Activated T-cell treated with anti-CD3 and anti-CD28 coated beads, Interleukin-2, amount 50 U/mL, for 4 hours (primary cell): Measurements from ENCODE around the gene TNFAIP8L2. TPM values are rescaled to one million over a fixed set of nuclear protein-coding genes. Genes with fewer than 3 reads are reported as not detected.
A peak's percentile ranks its signal among the peaks of the same experiment; 100 is the strongest.

Source experiments
- ATAC-seq, 2 donors: fragments of 200-7000 bp; cut with Tn5 transposase; one replicate each; pipeline ENCODE4 v1.10.0; 2021
- DNase-seq: peaks from one replicate; pipeline ENCODE4 v3.0.0-alpha.2; 2020
- H3K27me3 Mint-ChIP-seq: one replicate; pipeline ENCODE4 v1.8.0; 2021; ENCODE audit warnings: low read depth, mixed read lengths
- H3K36me3 Mint-ChIP-seq: one replicate; pipeline ENCODE4 v1.8.0; 2022; ENCODE audit warnings: mixed read lengths; ENCODE audit not compliant: insufficient read depth
- H3K4me1 Mint-ChIP-seq: one replicate; pipeline ENCODE4 v1.8.0; 2021; ENCODE audit warnings: low read depth, mixed read lengths
- H3K4me3 Mint-ChIP-seq: one replicate; pipeline ENCODE4 v1.8.0; 2021; ENCODE audit warnings: mild to moderate bottlenecking, moderate library complexity, mixed read lengths
- H3K9me3 Mint-ChIP-seq: one replicate; pipeline ENCODE4 v1.8.0; 2021; ENCODE audit warnings: mixed read lengths
- total RNA-seq, 3 donors: library from RNA; stranded (reverse); gene quantifications; one replicate each; pipeline ENCODE4 v1.2.1, GENCODE V29; 2021

Gene TNFAIP8L2
- total RNA-seq, 3 donors from 2014 or later = 15.8 to 18.3 (median 18.2) TPM

DNA sequence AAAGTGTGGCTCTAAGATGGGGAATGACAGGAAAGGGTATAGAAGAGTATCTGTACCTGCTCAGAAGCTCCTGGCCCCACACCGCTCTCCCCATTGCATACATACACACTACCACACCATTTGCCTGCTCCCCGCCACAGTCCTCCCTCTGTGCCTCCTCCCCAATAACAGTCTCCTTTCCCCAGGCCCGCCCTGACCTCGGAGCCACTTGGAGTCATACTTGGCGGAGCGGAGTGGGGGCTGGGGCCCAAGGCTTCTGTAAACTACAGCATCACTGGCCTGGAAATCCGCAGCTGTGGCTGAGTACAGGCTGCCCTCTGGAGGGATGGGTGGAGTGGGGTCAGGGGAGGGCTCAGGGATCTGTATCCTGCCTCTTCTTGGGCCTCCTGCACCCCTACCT lies 18.7 kb upstream of the TNFAIP8L2 start:
- no peaks in the 10 kb centered on the region for H3K9me3 Mint-ChIP-seq
- H3K36me3 Mint-ChIP-seq = no peaks in the 10 kb centered on the region
- DNase-seq (no peak), ATAC-seq (no peak)
- no peaks in the 10 kb centered on the region for H3K4me1 Mint-ChIP-seq
- no peaks in the 10 kb centered on the region for H3K27me3 Mint-ChIP-seq
- H3K4me3 Mint-ChIP-seq = no peak overlapping the region

DNA sequence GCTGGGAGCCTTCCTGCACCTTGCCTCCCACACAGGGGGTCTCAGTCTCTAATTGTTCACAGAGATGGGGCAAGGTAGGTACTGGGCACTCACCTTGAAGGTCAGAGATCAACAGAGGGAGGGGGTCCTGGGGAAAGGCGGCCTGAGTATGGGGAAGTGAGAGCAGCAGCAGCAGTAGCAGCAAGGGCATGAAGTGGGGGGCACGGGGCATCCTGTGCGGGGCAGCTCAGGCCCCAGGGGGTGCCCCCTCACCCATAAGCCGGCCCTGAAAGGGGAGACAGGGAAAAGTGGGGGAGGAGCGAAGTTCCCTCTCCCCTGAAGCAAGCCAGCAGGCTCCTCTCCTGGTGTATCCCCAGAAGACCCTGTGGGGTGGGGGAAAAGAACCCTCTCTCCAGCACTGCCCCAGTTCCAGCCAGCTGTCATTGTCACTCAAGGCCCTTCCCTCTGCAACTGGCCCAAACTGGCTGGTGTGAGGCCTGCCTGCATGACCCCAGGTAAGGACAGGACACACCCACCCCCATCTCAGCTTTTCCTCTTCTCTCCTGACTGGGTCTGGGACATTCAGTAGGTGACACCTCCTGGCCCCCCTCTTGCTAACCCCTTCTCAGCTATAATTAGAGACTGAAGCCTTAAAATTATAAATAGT lies 13.9 kb upstream of the TNFAIP8L2 start:
- Mint-ChIP-seq H3K36me3 (no peaks in the 10 kb centered on the region), H3K27me3 (no peaks in the 10 kb centered on the region), H3K9me3 (no peaks in the 10 kb centered on the region), H3K4me3 (no peak overlapping the region), H3K4me1 (peaks cover 11% of the 10 kb centered on the region)
- ATAC-seq (no peak), DNase-seq (no peak)

DNA sequence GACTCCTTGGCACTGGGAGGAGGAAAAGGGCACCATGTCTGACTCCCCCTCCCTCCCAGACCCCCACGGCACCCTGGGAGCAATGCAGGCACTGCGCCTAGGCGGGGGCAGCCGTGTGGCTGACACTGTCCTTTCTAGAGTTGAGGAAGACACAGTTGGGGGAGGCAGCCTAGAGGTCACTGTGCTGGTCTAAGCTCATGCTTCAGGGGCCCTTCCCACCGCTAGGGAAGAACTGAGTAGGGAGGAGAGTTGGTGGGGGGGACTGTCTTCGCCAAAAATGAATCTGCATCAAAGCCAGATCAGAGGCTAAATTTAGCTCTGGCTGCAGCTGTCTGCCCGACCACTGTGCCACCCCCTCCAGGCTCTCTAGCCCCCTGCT lies 13.4 kb upstream of the TNFAIP8L2 start:
- DNase-seq (no peak), ATAC-seq (no peak)
- Mint-ChIP-seq H3K27me3 (no peaks in the 10 kb centered on the region), H3K4me3 (no peak overlapping the region), H3K9me3 (no peaks in the 10 kb centered on the region), H3K36me3 (no peaks in the 10 kb centered on the region), H3K4me1 (peaks cover 11% of the 10 kb centered on the region)

DNA sequence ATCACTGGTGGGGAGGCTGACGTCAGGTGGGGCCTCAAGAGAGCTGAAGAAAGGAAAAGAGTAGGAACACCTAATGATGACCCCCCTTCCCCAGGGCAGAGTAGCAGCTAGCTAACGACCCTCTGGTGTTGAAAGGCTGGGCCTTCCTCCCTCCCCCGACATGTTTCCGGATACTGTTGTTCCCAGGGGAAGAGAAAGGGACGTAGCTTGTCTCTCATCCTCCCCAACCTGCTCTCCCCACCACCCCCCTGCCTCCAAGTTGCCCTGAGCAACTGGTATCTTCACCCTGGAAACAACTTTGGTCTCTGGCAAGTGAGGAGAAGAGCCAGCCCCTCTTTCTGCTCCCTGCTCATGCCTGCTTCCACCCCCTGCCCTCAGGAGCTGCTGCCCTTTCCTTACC lies 12.5 kb upstream of the TNFAIP8L2 start:
- no peak for ATAC-seq
- H3K27me3 Mint-ChIP-seq = no peaks in the 10 kb centered on the region
- H3K9me3 Mint-ChIP-seq = no peaks in the 10 kb centered on the region
- no peak for DNase-seq
- H3K36me3 Mint-ChIP-seq = no peaks in the 10 kb centered on the region
- H3K4me3 Mint-ChIP-seq = no peak overlapping the region
- peaks cover 11% of the 10 kb centered on the region for H3K4me1 Mint-ChIP-seq

DNA sequence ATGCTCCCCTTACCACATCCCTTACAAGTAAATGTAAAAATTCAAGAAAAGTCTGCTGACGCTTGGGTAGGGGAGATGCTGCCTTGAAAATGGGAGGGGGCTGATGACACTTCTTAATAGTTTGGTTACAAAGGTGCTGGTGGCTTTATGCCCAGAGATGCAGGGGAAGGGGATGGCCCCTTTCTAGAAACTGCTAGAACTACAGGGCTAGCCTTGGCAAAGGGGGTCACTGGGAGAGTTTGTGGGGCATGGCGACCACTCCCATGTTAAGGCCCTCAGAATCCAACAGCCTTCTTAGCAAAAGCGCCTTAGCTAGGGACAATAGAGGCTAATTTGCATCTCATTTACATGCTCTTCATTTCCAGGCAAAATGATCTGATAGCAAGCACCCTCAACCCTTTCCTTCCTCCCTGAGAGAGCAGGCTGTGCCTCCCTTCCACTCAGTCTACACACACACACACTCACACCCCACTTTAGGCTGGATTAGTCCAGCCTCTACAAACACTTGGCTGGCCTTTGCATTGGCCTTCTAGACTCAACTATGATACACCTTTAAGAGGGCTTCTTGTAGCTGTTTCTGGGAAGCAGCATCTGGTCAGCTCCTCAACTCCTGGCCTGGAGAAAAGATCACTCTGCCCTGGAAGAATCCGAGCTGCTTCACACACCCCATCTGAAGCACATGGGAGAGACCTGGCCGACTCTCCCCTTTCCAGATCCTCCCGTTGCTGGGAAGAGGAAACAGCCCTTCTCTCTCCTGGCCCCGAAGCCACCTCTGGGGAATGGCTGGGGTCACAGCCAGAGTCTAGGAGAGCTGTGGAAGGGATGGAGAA lies 11.8 kb upstream of the TNFAIP8L2 start:
- H3K4me1 Mint-ChIP-seq = peaks cover 11% of the 10 kb centered on the region
- peak overlapping the region; percentile 37 for H3K4me3 Mint-ChIP-seq
- ATAC-seq (no peak), DNase-seq (no peak)
- H3K9me3 Mint-ChIP-seq = no peaks in the 10 kb centered on the region
- H3K27me3 Mint-ChIP-seq = no peaks in the 10 kb centered on the region
- H3K36me3 Mint-ChIP-seq = no peaks in the 10 kb centered on the region

DNA sequence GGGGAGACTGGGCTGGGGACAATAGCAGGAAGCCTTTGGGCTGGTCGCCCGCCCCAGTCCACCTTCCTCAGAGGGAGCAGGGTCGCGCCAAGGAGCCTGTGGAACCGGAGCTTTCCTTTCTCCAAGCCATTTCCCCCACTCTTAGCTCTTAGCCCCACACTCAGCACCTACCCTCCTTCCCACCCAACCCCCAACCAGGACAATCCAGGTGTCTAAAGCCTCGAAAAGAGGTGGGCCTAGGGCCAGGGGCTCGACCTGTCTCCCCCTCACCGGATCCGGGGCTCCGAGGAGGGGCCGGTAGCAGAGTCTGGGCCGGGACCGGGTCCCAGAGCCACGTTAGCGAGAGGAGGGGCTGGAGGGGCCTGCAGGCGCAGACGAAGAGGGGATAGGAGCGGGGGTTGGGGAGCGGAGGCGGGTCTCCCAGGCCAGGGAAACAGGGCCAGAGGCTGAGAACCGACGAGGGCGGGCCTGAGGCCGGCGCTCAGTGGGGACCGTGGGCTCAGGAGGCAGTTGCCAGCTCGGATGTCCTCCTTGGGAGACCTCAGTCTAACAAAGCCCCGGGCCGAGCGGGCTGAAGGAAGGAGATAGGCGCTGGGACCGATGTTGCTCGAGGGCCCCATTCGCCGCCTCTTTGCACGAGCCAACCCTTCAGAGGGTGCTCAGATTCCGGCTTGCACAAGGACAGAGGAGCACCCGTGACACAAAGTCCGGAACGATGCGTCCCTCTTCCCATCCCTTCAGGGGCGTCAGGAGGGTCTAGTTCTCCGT lies 11.0 kb upstream of the TNFAIP8L2 start:
- Mint-ChIP-seq H3K4me3 (peak overlapping the region; percentile 85), H3K9me3 (no peaks in the 10 kb centered on the region), H3K27me3 (no peaks in the 10 kb centered on the region), H3K36me3 (no peaks in the 10 kb centered on the region), H3K4me1 (peaks cover 11% of the 10 kb centered on the region)
- ATAC-seq = peak; percentile 19 to 29
- no peak for DNase-seq

DNA sequence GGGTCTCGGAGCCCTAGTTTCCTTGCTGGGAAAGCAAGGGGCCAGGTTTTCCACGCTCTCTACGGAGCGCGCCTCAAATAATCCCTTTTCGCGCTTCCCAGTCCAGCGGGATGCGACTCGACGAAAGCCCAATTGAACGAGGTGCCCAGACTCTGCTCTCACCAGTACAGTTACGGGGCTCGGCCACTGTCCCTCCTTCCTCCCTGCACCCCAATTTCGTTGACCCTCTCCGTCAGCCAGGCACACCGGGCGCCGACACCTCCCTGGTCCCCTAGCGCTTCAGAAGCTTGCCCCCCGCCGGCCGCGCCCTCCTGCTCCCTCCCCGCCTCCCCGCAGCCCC lies 10.4 kb upstream of the TNFAIP8L2 start:
- no peak for DNase-seq
- no peaks in the 10 kb centered on the region for H3K36me3 Mint-ChIP-seq
- H3K4me3 Mint-ChIP-seq = peak overlapping the region; percentile 85
- H3K4me1 Mint-ChIP-seq = peaks cover 11% of the 10 kb centered on the region
- peak; percentile 4 to 11 for ATAC-seq
- H3K27me3 Mint-ChIP-seq = no peaks in the 10 kb centered on the region
- H3K9me3 Mint-ChIP-seq = no peaks in the 10 kb centered on the region

DNA sequence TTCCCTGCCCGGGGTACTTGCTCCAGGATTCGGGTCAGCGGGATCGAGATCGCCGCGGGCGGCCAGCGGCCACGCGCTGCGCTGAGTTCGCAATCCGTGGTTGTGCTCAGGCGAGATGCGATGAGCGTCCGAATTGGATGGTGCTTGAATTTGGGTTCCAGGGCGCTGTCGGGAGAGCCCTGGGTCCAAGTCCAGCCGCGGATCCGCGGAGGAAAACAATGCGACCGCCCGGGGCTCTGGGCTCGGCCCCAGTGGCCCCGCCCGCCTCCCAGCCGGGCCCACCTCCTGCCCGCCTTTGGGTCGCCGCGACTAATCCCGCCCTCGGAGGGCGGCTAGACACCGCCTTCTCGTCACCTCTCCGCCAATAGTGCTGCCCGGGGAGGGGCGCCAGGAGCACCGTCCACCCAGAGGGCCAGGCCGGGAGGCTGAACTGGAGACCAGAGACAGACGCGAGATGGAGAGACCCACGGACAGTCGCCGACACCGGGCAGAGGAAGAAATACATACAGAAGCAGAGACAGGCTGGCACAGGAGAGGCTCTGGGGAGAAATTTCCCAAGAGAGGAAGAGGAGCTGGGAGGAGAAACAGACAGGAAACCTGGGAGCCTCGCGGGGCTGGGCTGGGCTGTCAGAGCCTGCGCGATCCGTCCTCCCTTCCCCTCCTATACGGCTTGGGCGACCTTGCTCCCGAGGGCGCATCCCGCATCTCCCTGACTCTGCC lies 9.9 kb upstream of the TNFAIP8L2 start, which contains the start of gene SEMA6C:
SEMA6C (minus strand) TSS at position 220 of the 720 bp plus-strand sequence. CDS start 4,010 bp downstream, outside the sequence.
- ATAC-seq (peak; percentile 100), DNase-seq (peak; percentile 78)
- peak within 1 kb of the TSS; percentile 85 for H3K4me3 Mint-ChIP-seq
- no peaks in the 10 kb centered on the region for H3K27me3 Mint-ChIP-seq
- no peaks in the 10 kb centered on the region for H3K36me3 Mint-ChIP-seq
- H3K9me3 Mint-ChIP-seq = no peaks in the 10 kb centered on the region
- H3K4me1 Mint-ChIP-seq = peaks cover 11% of the 10 kb centered on the region

DNA sequence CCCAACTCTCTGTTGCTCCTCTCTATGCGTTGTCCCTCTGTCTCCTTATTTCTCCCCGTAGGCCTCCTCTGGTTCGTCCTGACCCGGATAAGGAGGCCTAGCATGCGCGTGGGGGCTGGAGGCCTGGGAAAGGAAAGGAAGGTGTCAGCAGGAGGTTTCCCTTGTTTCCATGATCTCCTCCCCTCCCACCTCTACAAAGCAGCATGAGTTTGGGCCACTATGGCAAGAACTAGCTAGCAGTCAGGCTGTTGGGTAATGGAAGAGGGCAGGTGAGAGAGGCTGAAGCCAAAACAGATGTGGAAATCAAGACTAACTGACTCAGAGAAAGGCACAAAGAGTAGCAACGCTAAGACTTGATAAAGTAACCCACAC lies 9.3 kb upstream of the TNFAIP8L2 start:
- DNase-seq (no peak), ATAC-seq (no peak)
- Mint-ChIP-seq H3K27me3 (no peaks in the 10 kb centered on the region), H3K9me3 (no peaks in the 10 kb centered on the region), H3K36me3 (no peaks in the 10 kb centered on the region), H3K4me1 (peaks cover 11% of the 10 kb centered on the region), H3K4me3 (peak overlapping the region; percentile 85)

DNA sequence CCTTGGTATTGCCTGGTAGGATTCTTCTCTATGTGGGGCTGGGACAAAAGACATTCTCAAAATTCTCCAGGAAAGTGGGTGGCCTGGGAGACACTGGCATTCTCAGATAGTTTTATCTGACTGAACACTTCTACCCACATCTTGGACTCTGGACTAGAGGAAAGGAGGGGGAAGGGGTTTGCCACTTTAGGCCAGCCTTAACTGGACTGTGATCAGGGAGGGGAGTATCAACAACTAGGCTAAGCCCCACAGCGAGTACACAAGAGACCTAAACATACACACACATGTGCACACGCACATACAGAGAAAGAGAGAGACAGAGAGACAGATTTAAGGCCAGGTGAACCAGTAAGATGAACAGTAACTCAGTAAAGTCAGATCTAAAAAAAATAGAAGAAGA lies 8.8 kb upstream of the TNFAIP8L2 start:
- DNase-seq (no peak), ATAC-seq (no peak)
- Mint-ChIP-seq H3K36me3 (no peaks in the 10 kb centered on the region), H3K27me3 (no peaks in the 10 kb centered on the region), H3K9me3 (no peaks in the 10 kb centered on the region), H3K4me1 (peaks cover 11% of the 10 kb centered on the region), H3K4me3 (peak overlapping the region; percentile 85)

DNA sequence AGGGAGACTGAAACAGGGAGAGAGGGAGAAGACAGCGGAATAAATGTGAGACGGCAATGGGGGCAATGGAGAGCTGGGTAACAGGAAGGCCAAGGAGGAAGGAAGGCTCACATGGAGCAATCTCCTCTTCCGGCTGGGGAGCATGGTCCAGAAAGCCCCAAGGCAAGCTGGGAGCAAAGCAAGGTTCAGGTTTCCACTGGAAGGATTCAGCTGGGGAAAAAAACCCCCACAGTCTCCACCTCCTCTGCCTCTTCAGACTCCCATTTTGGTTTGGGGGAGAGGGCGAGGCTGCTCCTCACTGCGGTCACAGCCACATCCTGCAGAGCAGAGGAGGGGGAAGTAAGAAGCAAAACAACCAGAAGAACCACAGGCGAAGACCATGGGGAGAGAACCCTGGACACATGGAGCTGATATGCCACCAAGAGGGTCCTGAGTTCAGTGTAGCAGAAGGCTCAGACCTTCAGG lies 650 bp downstream of the TNFAIP8L2 start:
- no peaks in the 10 kb centered on the region for H3K9me3 Mint-ChIP-seq
- peaks cover 52% of the 10 kb centered on the region for H3K4me1 Mint-ChIP-seq
- DNase-seq (no peak), ATAC-seq (peak; percentile 49 to 51)
- H3K4me3 Mint-ChIP-seq = peak overlapping the region; percentile 99
- H3K27me3 Mint-ChIP-seq = no peaks in the 10 kb centered on the region
- peaks cover 22% of the 10 kb centered on the region for H3K36me3 Mint-ChIP-seq

DNA sequence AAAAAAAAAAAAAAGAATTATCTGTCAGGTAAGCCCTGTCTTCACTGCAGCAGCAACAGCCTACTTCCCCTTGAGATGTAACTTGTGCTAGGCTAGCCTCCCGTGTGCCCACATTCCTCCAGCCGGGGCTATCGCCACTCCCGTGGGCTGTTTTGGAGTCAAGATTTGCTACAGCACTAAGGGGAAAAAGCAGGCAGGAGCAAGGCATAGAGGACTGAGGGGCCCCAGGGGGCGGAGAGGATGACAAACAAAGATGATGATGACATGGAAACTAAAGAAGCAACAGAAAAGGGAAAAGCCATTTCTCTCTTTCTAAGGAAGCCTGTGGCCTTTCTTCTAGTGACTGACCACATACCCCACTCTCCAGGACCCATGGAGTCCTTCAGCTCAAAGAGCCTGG lies 1.9 kb downstream of the TNFAIP8L2 start:
- ATAC-seq (peak; percentile 16 to 20), DNase-seq (peak; percentile 48)
- Mint-ChIP-seq H3K36me3 (peaks cover 25% of the 10 kb centered on the region), H3K4me3 (peak overlapping the region; percentile 99), H3K4me1 (peaks cover 60% of the 10 kb centered on the region), H3K9me3 (no peaks in the 10 kb centered on the region), H3K27me3 (no peaks in the 10 kb centered on the region)

DNA sequence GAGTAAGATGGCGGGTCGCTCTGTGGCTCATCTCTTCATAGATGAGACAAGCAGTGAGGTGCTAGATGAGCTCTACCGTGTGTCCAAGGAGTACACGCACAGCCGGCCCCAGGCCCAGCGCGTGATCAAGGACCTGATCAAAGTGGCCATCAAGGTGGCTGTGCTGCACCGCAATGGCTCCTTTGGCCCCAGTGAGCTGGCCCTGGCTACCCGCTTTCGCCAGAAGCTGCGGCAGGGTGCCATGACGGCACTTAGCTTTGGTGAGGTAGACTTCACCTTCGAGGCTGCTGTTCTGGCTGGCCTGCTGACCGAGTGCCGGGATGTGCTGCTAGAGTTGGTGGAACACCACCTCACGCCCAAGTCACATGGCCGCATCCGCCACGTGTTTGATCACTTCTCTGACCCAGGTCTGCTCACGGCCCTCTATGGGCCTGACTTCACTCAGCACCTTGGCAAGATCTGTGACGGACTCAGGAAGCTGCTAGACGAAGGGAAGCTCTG lies 2.4 kb downstream of the TNFAIP8L2 start:
- H3K36me3 Mint-ChIP-seq = peaks cover 25% of the 10 kb centered on the region
- H3K4me1 Mint-ChIP-seq = peaks cover 60% of the 10 kb centered on the region
- H3K9me3 Mint-ChIP-seq = no peaks in the 10 kb centered on the region
- no peak for ATAC-seq
- DNase-seq = no peak
- H3K27me3 Mint-ChIP-seq = no peaks in the 10 kb centered on the region
- peak overlapping the region; percentile 99 for H3K4me3 Mint-ChIP-seq

DNA sequence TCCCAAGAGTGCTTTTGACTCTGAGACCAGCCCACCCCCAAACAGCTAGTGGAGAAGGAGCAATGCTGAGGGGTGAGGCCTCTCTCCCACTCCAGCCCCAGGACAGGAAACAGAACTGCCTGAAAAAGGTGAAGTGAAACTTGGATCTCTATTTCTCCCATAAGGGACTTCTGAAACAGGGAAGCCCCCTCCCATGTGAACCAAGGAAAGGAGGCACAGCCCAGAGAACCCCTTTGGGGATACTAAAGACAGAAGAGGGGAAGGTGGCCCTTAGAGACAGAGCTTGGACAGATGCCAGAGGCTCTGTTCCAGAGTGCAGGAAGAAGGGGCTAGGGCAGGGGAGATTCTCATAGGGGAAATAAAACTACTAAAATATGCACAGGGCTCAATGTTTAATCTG lies 2.9 kb downstream of the TNFAIP8L2 start:
- Mint-ChIP-seq H3K27me3 (no peaks in the 10 kb centered on the region), H3K4me3 (no peak overlapping the region), H3K4me1 (peaks cover 64% of the 10 kb centered on the region), H3K36me3 (peaks cover 25% of the 10 kb centered on the region), H3K9me3 (no peaks in the 10 kb centered on the region)
- no peak for DNase-seq
- ATAC-seq = no peak
